ENCODE results near the gene CDKN3.
"Not testable (repeated sequence)": the region's sequence is repeated elsewhere in the genome, so short reads cannot be mapped to it uniquely, and the experiment has no call there.

Gene CDKN3

GRCh38 chr14:54451121-54451601, 54.4 kb downstream of the CDKN3 start:
- no peak overlapping the region for H3K4me3 ChIP-seq
- H3K36me3 ChIP-seq, result no peaks in the 10 kb centered on the region
- H3K9me3 ChIP-seq, result no peaks in the 10 kb centered on the region
- no peaks in the 10 kb centered on the region for H3K4me1 ChIP-seq
- H3K9ac ChIP-seq, result no peak overlapping the region
- TF ChIP-seq Cebpa-rat (IDR thresholded peaks at IDR 0.05), result no peak
- no peaks in the 10 kb centered on the region for H3K27me3 ChIP-seq
- H3K27ac ChIP-seq, result no peak overlapping the region
- H3K4me2 ChIP-seq, result no peak overlapping the region
- no peaks in the 10 kb centered on the region for H4K20me1 ChIP-seq

- Histone ChIP-seq H3K27ac (no peak overlapping the region), H3K27me3 (no peaks in the 10 kb centered on the region), H3K36me3 (no peaks in the 10 kb centered on the region), H3K9me3 (no peaks in the 10 kb centered on the region), H3K4me1 (no peaks in the 10 kb centered on the region), H3K9ac (no peak overlapping the region), H3K4me2 (no peak overlapping the region), H3K4me3 (no peak overlapping the region), H4K20me1 (no peaks in the 10 kb centered on the region)
- no peak for TF ChIP-seq Cebpa-rat (IDR thresholded peaks at IDR 0.05)
Measured at GRCh38 chr14:54451961-54452360, 55.2 kb downstream of the CDKN3 start.

- H3K9ac ChIP-seq, result no peak overlapping the region
- peaks cover 3% of the 10 kb centered on the region for H3K9me3 ChIP-seq
- H3K4me1 ChIP-seq, result no peaks in the 10 kb centered on the region
- H3K27me3 ChIP-seq, result no peaks in the 10 kb centered on the region
- TF ChIP-seq Cebpa-rat (IDR thresholded peaks at IDR 0.05), result no peak
- H4K20me1 ChIP-seq, result no peaks in the 10 kb centered on the region
- H3K27ac ChIP-seq, result no peak overlapping the region
- H3K4me3 ChIP-seq, result no peak overlapping the region
- H3K36me3 ChIP-seq, result no peaks in the 10 kb centered on the region
- H3K4me2 ChIP-seq, result no peak overlapping the region
Measured at GRCh38 chr14:54453252-54453651, 56.4 kb downstream of the CDKN3 start.

- not testable (repeated sequence) for H3K4me1 ChIP-seq, H3K27ac ChIP-seq, H4K20me1 ChIP-seq, H3K9ac ChIP-seq, H3K9me3 ChIP-seq, H3K4me3 ChIP-seq, H3K4me2 ChIP-seq, H3K27me3 ChIP-seq, H3K36me3 ChIP-seq
Measured at GRCh38 chr14:54453990-54454389, 57.2 kb downstream of the CDKN3 start.

- peaks cover 23% of the 10 kb centered on the region for H3K9me3 ChIP-seq
- TF ChIP-seq Cebpa-rat (IDR thresholded peaks at IDR 0.05), result no peak
- H3K9ac ChIP-seq, result no peak overlapping the region
- H3K4me2 ChIP-seq, result no peak overlapping the region
- H4K20me1 ChIP-seq, result no peaks in the 10 kb centered on the region
- H3K27me3 ChIP-seq, result no peaks in the 10 kb centered on the region
- no peak overlapping the region for H3K27ac ChIP-seq
- no peak overlapping the region for H3K4me3 ChIP-seq
- no peaks in the 10 kb centered on the region for H3K4me1 ChIP-seq
- H3K36me3 ChIP-seq, result 0 out of 2 replicates have a peak, but pooled peaks cover 8% of the 10 kb centered on the region
Measured at GRCh38 chr14:54455363-54455762, 58.6 kb downstream of the CDKN3 start.

- not testable (repeated sequence) for H4K20me1 ChIP-seq, H3K4me3 ChIP-seq, H3K4me2 ChIP-seq, H3K36me3 ChIP-seq, H3K27ac ChIP-seq, H3K27me3 ChIP-seq, H3K9ac ChIP-seq, H3K4me1 ChIP-seq
- peaks cover 27% of the 10 kb centered on the region for H3K9me3 ChIP-seq
Measured at GRCh38 chr14:54456820-54457608, 60.2 kb downstream of the CDKN3 start.

- no peaks in the 10 kb centered on the region for H4K20me1 ChIP-seq
- 0 out of 2 replicates have a peak, but pooled peaks cover 8% of the 10 kb centered on the region for H3K36me3 ChIP-seq
- H3K9ac ChIP-seq, result no peak overlapping the region
- H3K4me3 ChIP-seq, result no peak overlapping the region
- no peaks in the 10 kb centered on the region for H3K27me3 ChIP-seq
- H3K4me2 ChIP-seq, result no peak overlapping the region
- H3K4me1 ChIP-seq, result no peaks in the 10 kb centered on the region
- H3K27ac ChIP-seq, result no peak overlapping the region
- TF ChIP-seq Cebpa-rat (IDR thresholded peaks at IDR 0.05), result no peak
- peaks cover 27% of the 10 kb centered on the region for H3K9me3 ChIP-seq
Measured at GRCh38 chr14:54457609-54457996, 60.8 kb downstream of the CDKN3 start.

- H3K36me3 ChIP-seq, H3K27me3 ChIP-seq, H3K4me2 ChIP-seq, H3K4me1 ChIP-seq, H3K9ac ChIP-seq, H3K27ac ChIP-seq, H3K4me3 ChIP-seq, H4K20me1 ChIP-seq: not testable (repeated sequence)
- peaks cover 27% of the 10 kb centered on the region for H3K9me3 ChIP-seq
Measured at GRCh38 chr14:54458536-54458935, 61.7 kb downstream of the CDKN3 start.

- peaks cover 27% of the 10 kb centered on the region for H3K9me3 ChIP-seq
- H3K27me3 ChIP-seq, result no peaks in the 10 kb centered on the region
- H4K20me1 ChIP-seq, result no peaks in the 10 kb centered on the region
- H3K9ac ChIP-seq, result no peak overlapping the region
- TF ChIP-seq Cebpa-rat (IDR thresholded peaks at IDR 0.05), result no peak
- H3K36me3 ChIP-seq, result 0 out of 2 replicates have a peak, but pooled peaks cover 8% of the 10 kb centered on the region
- H3K4me1 ChIP-seq, result no peaks in the 10 kb centered on the region
- H3K4me3 ChIP-seq, result no peak overlapping the region
- H3K27ac ChIP-seq, result no peak overlapping the region
- H3K4me2 ChIP-seq, result no peak overlapping the region
Measured at GRCh38 chr14:54459106-54459505, 62.3 kb downstream of the CDKN3 start.

- peaks cover 4% of the 10 kb centered on the region; the same call in 1 of the 2 replicates for H3K4me1 ChIP-seq
- H3K9me3 ChIP-seq, result peaks cover 30% of the 10 kb centered on the region
- no peak overlapping the region for H3K4me3 ChIP-seq
- H3K27ac ChIP-seq, result no peak overlapping the region
- H3K9ac ChIP-seq, result no peak overlapping the region
- no peaks in the 10 kb centered on the region for H4K20me1 ChIP-seq
- H3K27me3 ChIP-seq, result no peaks in the 10 kb centered on the region
- H3K36me3 ChIP-seq, result 0 out of 2 replicates have a peak, but pooled peaks cover 8% of the 10 kb centered on the region
- no peak overlapping the region for H3K4me2 ChIP-seq
- TF ChIP-seq Cebpa-rat (IDR thresholded peaks at IDR 0.05), result no peak
Measured at GRCh38 chr14:54462048-54462447, 65.2 kb downstream of the CDKN3 start.

Data from BLaER1 (cell line).